ENCODE results near the gene DPY19L1. TPM values are rescaled to one million over a fixed set of nuclear protein-coding genes. Genes with fewer than 3 reads are reported as not detected.

DPY19L1 gene
- total RNA-seq, 1 experiment from 2014 or later: 15.5 TPM

DNA sequence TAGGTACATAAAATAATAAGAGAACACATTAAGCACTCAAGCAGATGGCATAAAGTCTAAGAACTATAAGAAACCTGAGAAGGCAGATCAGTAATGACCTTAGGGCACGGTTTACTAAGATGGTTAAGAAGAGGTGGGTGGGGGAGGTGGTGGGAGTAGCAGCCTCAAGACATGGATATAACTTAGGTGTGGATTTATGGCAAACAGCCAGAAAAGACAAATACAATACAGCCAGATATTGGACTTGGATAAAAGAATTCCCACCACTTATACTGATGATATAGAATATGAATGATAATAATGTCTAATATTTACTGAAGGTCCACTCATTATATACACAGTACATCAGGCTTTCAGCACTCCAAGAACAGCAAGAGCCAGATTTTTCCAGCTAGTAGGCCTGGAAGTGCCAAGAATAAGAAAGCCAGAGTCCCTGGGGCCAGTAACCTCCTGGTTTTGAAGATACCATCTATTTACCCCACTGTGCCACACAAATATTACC, 11.9 kb downstream of the DPY19L1 start:
- Mint-ChIP-seq H3K4me3 (no peak overlapping the region), H3K9me3 (no peaks in the 10 kb centered on the region), H3K27me3 (ENCODE audit: low read depth) (no peaks in the 10 kb centered on the region), H3K4me1 (peaks cover 47% of the 10 kb centered on the region), H3K27ac (no peak overlapping the region), H3K36me3 (no peaks in the 10 kb centered on the region)
- POLR2A ChIA-PET: no interaction called here
- no peak for TF ChIP-seq ESRRA (CRISPR knock-in tag; IDR thresholded peaks at IDR 0.05; ENCODE audit: borderline replicate concordance)
- no peak for TF ChIP-seq NFE2L1 (CRISPR knock-in tag; IDR thresholded peaks at IDR 0.05)
- no peak for TF ChIP-seq NR2C2 (CRISPR knock-in tag; IDR thresholded peaks at IDR 0.05)
- TF ChIP-seq PRRX2 (CRISPR knock-in tag; IDR thresholded peaks at IDR 0.05): no peak
- TF ChIP-seq ZNF423 (CRISPR knock-in tag; IDR thresholded peaks at IDR 0.05): no peak
- no peak for TF ChIP-seq RELA (CRISPR knock-in tag; IDR thresholded peaks at IDR 0.05; ENCODE audit: borderline replicate concordance)
- TF ChIP-seq, protein P1, sequence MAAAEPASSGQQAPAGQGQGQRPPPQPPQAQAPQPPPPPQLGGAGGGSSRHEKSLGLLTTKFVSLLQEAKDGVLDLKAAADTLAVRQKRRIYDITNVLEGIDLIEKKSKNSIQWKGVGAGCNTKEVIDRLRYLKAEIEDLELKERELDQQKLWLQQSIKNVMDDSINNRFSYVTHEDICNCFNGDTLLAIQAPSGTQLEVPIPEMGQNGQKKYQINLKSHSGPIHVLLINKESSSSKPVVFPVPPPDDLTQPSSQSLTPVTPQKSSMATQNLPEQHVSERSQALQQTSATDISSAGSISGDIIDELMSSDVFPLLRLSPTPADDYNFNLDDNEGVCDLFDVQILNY (CRISPR knock-in tag; IDR thresholded peaks at IDR 0.05): no peak
- TF ChIP-seq, protein P2, sequence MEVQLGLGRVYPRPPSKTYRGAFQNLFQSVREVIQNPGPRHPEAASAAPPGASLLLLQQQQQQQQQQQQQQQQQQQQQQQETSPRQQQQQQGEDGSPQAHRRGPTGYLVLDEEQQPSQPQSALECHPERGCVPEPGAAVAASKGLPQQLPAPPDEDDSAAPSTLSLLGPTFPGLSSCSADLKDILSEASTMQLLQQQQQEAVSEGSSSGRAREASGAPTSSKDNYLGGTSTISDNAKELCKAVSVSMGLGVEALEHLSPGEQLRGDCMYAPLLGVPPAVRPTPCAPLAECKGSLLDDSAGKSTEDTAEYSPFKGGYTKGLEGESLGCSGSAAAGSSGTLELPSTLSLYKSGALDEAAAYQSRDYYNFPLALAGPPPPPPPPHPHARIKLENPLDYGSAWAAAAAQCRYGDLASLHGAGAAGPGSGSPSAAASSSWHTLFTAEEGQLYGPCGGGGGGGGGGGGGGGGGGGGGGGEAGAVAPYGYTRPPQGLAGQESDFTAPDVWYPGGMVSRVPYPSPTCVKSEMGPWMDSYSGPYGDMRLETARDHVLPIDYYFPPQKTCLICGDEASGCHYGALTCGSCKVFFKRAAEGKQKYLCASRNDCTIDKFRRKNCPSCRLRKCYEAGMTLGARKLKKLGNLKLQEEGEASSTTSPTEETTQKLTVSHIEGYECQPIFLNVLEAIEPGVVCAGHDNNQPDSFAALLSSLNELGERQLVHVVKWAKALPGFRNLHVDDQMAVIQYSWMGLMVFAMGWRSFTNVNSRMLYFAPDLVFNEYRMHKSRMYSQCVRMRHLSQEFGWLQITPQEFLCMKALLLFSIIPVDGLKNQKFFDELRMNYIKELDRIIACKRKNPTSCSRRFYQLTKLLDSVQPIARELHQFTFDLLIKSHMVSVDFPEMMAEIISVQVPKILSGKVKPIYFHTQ (CRISPR knock-in tag; IDR thresholded peaks at IDR 0.05): no peak
- TF ChIP-seq, protein P3, sequence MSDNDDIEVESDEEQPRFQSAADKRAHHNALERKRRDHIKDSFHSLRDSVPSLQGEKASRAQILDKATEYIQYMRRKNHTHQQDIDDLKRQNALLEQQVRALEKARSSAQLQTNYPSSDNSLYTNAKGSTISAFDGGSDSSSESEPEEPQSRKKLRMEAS (CRISPR knock-in tag; IDR thresholded peaks at IDR 0.05): no peak
- TF ChIP-seq, protein P4, sequence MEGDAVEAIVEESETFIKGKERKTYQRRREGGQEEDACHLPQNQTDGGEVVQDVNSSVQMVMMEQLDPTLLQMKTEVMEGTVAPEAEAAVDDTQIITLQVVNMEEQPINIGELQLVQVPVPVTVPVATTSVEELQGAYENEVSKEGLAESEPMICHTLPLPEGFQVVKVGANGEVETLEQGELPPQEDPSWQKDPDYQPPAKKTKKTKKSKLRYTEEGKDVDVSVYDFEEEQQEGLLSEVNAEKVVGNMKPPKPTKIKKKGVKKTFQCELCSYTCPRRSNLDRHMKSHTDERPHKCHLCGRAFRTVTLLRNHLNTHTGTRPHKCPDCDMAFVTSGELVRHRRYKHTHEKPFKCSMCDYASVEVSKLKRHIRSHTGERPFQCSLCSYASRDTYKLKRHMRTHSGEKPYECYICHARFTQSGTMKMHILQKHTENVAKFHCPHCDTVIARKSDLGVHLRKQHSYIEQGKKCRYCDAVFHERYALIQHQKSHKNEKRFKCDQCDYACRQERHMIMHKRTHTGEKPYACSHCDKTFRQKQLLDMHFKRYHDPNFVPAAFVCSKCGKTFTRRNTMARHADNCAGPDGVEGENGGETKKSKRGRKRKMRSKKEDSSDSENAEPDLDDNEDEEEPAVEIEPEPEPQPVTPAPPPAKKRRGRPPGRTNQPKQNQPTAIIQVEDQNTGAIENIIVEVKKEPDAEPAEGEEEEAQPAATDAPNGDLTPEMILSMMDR (IDR thresholded peaks at IDR 0.05): no peak
- DNase-seq (ENCODE audit: low spot score) (no peak), ATAC-seq (no peak)
- CTCF ChIA-PET: interaction anchor here (1.8 kb wide), 1 partner anchor 10 kb away, joined by 5 read pairs; no protein-coding TSS in a partner anchor

DNA sequence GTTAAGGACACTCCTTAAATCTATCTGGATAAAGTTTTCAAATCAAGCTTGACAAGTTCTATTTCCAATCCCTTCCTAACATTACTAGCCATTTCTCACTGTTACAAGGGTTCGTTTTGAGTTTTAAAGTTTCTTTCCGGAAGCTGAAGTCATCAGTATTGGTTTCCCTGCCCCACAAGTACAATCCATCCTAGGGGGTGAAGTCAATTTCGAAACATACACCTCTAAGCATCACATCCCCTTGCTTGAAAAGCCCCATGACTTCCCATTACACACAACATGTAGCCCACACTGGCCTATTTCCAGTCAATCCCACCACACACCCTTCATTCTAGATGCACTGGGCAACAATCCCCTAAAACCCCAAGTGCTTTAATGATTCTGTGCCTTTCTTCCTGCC, 13.0 kb downstream of the DPY19L1 start:
- ChIA-PET POLR2A (no interaction called here), CTCF (interaction anchor here (1.8 kb wide), 1 partner anchor 12 kb away, joined by 5 read pairs; no protein-coding TSS in a partner anchor)
- no peak overlapping the region for H3K4me3 Mint-ChIP-seq
- TF ChIP-seq SMAD3 (CRISPR knock-in tag; IDR thresholded peaks at IDR 0.05; ENCODE audit: borderline replicate concordance) (no peak), ATF1 (CRISPR knock-in tag; IDR thresholded peaks at IDR 0.05) (no peak)
- H3K36me3 Mint-ChIP-seq: no peaks in the 10 kb centered on the region
- H3K9me3 Mint-ChIP-seq: no peaks in the 10 kb centered on the region
- H3K27ac Mint-ChIP-seq: peak overlapping the region; percentile 71
- peaks cover 48% of the 10 kb centered on the region for H3K4me1 Mint-ChIP-seq
- ATAC-seq: no peak
- DNase-seq (ENCODE audit: low spot score): no peak
- no peaks in the 10 kb centered on the region for H3K27me3 Mint-ChIP-seq (ENCODE audit: low read depth)

DNA sequence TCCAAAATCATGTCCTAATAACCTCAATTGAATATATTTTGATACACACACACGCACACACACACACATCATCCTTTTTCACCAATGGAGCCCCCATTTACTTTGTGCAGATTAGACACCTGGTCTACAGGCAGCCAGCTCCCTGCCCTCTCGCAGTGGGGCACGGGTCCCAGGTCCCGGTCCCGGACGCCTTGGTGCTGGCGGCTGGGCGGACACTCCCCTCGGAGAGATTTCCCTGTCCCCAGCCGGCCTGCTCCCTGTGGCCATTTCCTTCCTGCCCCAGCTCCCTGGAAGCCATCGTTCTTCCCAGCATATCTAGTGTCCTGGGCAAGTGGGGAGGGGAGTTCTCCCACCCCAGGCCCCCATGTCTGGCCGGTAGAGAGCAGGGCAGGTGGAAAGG, 14.6 kb downstream of the DPY19L1 start:
- H3K4me3 Mint-ChIP-seq: no peak overlapping the region
- no peaks in the 10 kb centered on the region for H3K27me3 Mint-ChIP-seq (ENCODE audit: low read depth)
- CTCF ChIA-PET: no interaction called here
- no peak for ATAC-seq
- no peak overlapping the region for H3K27ac Mint-ChIP-seq
- peaks cover 48% of the 10 kb centered on the region for H3K4me1 Mint-ChIP-seq
- no peaks in the 10 kb centered on the region for H3K36me3 Mint-ChIP-seq
- no peaks in the 10 kb centered on the region for H3K9me3 Mint-ChIP-seq
- POLR2A ChIA-PET: no interaction called here
- DNase-seq (ENCODE audit: low spot score): no peak
- TF ChIP-seq, protein P5, sequence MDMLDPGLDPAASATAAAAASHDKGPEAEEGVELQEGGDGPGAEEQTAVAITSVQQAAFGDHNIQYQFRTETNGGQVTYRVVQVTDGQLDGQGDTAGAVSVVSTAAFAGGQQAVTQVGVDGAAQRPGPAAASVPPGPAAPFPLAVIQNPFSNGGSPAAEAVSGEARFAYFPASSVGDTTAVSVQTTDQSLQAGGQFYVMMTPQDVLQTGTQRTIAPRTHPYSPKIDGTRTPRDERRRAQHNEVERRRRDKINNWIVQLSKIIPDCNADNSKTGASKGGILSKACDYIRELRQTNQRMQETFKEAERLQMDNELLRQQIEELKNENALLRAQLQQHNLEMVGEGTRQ (CRISPR knock-in tag; IDR thresholded peaks at IDR 0.05): no peak
- TF ChIP-seq, protein P6, sequence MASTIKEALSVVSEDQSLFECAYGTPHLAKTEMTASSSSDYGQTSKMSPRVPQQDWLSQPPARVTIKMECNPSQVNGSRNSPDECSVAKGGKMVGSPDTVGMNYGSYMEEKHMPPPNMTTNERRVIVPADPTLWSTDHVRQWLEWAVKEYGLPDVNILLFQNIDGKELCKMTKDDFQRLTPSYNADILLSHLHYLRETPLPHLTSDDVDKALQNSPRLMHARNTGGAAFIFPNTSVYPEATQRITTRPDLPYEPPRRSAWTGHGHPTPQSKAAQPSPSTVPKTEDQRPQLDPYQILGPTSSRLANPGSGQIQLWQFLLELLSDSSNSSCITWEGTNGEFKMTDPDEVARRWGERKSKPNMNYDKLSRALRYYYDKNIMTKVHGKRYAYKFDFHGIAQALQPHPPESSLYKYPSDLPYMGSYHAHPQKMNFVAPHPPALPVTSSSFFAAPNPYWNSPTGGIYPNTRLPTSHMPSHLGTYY (CRISPR knock-in tag; IDR thresholded peaks at IDR 0.05): no peak
- TF ChIP-seq FOXJ3 (CRISPR knock-in tag; IDR thresholded peaks at IDR 0.05; ENCODE audit: borderline replicate concordance) (no peak), OVOL2 (CRISPR knock-in tag; IDR thresholded peaks at IDR 0.05; ENCODE audit: borderline replicate concordance) (no peak), ZNF671 (CRISPR knock-in tag; IDR thresholded peaks at IDR 0.05) (no peak)
- TF ChIP-seq, protein P3 (CRISPR knock-in tag; IDR thresholded peaks at IDR 0.05): no peak
- TF ChIP-seq, protein P7, sequence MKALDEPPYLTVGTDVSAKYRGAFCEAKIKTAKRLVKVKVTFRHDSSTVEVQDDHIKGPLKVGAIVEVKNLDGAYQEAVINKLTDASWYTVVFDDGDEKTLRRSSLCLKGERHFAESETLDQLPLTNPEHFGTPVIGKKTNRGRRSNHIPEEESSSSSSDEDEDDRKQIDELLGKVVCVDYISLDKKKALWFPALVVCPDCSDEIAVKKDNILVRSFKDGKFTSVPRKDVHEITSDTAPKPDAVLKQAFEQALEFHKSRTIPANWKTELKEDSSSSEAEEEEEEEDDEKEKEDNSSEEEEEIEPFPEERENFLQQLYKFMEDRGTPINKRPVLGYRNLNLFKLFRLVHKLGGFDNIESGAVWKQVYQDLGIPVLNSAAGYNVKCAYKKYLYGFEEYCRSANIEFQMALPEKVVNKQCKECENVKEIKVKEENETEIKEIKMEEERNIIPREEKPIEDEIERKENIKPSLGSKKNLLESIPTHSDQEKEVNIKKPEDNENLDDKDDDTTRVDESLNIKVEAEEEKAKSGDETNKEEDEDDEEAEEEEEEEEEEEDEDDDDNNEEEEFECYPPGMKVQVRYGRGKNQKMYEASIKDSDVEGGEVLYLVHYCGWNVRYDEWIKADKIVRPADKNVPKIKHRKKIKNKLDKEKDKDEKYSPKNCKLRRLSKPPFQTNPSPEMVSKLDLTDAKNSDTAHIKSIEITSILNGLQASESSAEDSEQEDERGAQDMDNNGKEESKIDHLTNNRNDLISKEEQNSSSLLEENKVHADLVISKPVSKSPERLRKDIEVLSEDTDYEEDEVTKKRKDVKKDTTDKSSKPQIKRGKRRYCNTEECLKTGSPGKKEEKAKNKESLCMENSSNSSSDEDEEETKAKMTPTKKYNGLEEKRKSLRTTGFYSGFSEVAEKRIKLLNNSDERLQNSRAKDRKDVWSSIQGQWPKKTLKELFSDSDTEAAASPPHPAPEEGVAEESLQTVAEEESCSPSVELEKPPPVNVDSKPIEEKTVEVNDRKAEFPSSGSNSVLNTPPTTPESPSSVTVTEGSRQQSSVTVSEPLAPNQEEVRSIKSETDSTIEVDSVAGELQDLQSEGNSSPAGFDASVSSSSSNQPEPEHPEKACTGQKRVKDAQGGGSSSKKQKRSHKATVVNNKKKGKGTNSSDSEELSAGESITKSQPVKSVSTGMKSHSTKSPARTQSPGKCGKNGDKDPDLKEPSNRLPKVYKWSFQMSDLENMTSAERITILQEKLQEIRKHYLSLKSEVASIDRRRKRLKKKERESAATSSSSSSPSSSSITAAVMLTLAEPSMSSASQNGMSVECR (CRISPR knock-in tag; IDR thresholded peaks at IDR 0.05; ENCODE audit: borderline replicate concordance): no peak
